GM18861 (cell line): ENCODE results near the gene MAPKAP1.

ENCODE experiments used
- ATAC-seq: cut with Tn5 transposase; IDR thresholded peaks from one replicate; pipeline ENCODE4 v1.9.1; 2021; ENCODE audit not compliant: unreplicated experiment

The MAPKAP1 gene

DNA sequence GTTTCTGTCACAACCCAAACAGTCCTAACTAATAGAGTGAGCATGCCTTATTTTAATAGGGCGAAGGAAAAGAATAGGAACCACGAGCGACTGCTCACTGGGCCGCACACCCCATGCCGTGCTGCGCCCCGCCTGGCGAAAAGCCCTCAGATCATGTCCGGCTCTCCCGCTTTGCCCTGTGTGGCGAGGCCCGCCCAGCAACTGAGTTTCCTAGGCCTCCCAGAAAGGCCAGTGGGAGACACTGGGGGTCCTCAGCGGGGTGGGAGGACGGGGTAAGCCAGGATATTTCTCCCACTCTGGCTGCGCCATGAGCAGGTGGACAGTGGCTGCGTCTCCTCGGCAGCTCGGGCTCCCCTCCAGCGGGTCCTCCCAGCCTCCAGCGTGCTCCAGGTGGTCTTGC is 307.3 kb downstream of the MAPKAP1 start:
- ATAC-seq: no peak

DNA sequence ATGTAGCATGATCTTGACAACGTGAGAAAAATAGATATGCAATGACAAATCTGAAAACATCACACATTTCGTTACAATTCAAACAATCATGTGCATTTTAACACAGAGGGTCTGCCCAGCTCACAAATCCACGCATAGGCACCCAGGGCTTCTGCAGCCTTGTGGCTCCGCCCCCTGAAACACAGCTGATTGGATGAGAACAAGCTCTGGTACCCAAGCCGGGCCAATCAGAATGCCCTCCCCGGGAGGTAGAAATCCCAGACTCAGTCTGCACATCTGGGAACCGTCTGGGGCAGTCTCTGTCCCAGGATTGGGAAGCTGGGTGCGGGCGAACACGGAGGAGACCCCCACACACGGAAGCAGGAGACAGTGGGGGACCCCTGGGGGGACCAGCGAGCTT is 307.8 kb downstream of the MAPKAP1 start:
- ATAC-seq: no peak

DNA sequence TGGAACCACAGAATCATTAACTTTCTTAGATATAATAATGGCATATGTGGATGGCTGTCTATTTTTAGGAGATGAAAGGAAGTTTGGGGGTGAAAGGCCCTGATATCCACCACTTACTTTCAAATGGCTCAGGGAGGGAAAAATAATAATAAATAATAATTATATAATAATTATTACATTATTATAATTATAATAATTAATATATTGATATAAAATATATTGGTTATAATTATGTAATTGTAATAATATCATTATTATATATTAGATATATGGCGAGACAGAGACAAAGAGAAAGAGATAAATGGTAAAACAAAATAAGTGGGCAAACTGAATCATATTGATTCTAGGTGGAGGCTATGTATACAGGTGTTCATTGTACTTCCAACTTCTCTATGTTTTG is 308.8 kb downstream of the MAPKAP1 start:
- ATAC-seq: no peak

DNA sequence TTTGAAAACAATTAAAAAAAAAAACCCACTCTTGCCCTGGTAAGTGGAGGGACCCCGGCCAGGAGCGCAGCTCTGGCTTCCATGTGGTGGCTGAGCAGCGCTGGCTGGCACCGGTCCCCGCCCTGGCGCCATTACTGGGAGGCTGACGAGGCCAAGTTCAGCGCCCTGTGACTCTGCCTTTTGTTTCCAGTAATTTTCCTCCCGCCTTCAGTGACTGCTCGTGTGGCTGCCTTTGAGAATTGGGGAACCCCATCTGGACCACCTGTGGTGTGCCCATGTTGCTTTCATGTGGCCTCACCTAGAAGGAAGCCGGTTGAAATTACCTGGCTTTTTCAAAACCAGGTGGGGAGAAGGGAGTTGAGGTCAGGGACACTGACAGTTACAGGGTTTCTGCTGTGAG is 309.3 kb downstream of the MAPKAP1 start:
- ATAC-seq: no peak

DNA sequence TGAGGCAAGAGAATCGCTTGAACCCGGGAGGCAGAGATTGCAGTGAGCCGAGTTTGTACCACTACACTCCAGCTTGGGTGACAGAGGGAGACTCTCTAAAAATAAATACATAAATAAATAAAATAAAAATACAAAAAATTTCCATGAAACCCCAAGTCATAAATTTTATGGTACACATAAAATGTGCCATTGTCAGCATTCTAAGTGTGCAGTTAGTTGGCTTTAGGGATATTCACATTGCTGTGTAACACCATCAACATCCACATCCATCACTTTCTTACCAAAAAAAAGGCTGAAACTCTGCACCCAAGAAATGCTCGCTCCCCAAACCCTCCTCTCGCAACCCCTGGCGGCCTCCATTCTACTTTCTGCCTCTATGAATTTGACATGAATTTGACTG is 310.2 kb downstream of the MAPKAP1 start:
- no peak for ATAC-seq

DNA sequence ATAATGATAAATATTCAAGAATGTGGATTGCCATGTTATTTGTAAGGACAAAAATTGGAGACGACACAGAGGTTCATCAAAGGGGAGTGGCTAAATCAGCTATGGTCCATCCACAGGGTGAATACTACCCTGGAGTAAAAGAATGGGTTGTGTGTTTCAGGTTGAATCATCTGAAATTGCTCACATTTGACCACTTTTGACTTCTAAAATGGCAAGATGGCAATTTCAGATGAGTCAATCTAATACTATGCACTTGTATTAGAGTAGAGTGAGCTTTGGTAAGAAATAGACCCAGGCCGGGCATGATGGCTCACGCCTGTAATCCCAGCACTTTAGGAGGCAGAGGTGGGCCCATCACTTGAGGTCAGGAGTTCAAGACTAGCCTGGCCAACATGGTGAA is 313.6 kb downstream of the MAPKAP1 start:
- ATAC-seq: no peak

DNA sequence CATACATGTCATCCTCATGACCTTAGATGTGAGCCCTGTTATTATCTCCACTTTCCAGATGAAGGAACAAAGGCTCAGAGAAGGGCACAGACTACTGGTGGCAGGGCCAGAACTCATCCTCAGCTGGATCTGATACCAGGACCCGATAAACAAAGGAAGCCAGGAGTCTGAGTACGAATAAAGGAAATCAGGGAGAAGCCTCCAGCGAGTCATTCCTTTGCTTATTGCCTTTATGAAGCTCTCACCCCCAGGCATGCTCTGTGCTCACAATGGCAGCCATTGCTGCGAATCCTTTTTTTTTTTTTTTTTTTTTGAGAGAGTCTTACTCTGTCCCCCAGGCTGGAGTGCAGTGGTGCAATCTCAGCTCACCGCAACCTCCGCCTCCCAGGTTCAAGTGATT is 315.3 kb downstream of the MAPKAP1 start:
- ATAC-seq: no peak

DNA sequence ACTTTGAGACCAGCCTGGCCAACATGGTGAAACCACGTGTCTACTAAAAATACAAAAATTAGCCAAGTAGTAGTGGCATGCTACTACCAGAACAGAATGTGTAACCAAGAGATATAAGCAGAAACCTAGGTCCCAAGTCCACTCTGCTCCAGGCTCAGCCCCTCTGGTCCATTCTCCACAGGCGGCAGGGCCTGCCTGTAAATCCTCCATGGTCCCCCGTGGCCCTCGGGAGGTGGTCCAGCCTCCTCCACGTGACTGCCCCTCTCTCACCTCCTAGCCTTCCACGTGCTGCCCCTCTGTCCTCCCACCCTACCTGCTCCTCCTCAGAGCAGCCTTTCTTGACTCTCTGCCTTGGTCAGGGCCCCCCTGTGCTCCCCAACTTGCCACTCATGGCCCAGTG is 318.0 kb downstream of the MAPKAP1 start:
- ATAC-seq: no peak

DNA sequence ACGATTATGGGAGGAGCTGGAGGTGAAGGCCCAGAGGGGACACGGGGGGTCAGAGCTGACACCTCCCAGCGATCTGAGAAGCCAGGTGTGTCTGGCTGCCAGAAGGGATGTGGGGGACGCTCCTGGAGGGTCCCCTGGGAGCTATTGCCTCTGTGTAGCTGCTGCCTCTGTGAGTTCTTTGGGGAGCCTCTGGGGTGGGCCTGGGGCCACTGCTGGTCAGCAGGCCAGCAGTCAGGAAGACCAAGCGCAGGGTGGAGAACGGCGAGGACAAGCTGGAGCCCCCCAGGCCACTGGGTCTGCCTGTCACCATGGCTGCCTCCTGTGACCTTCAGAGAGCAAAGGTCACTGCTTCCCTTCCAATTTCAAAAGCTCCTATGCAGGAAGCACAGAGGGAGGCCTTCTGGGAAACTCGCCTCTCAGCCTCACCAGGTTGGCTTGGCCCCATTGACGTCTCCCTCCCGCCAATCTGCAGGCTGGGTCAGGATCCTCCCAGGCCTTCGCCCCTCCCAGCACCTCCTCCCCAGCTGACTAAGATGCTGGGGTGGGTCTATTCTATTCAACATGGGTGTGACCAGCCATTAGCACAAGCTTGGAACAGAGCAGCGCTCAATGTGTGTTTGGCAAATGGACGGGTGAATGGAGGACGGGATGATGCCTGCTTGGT is 319.0 kb downstream of the MAPKAP1 start:
- ATAC-seq: no peak
